GM12801 (cell line): ENCODE results near the gene IRAK2.

Experiments used
- CTCF ChIP-seq: IDR thresholded peaks from one replicate; pipeline ENCODE4 v1.5.1; 2011; ENCODE audit warnings: control low read depth; ENCODE audit not compliant: insufficient read length; ENCODE audit errors: extremely low read depth

Gene IRAK2

GRCh38 chr3:10248984-10249748, 84.4 kb downstream of the IRAK2 start:
- no peak for TF ChIP-seq CTCF

GRCh38 chr3:10249833-10250232, 85.1 kb downstream of the IRAK2 start:
- TF ChIP-seq CTCF = no peak

- no peak for TF ChIP-seq CTCF
These were observed 86.3 kb downstream of the IRAK2 start for GRCh38 chr3:10251006-10251405.

- TF ChIP-seq CTCF = no peak
These were observed 89.0 kb downstream of the IRAK2 start for GRCh38 chr3:10253731-10254130.

- TF ChIP-seq CTCF = no peak
These were observed 91.1 kb downstream of the IRAK2 start for GRCh38 chr3:10255835-10256234.

- TF ChIP-seq CTCF = no peak
These were observed 94.3 kb downstream of the IRAK2 start for GRCh38 chr3:10259036-10259435.

GRCh38 chr3:10259798-10260197, 95.1 kb downstream of the IRAK2 start:
- no peak for TF ChIP-seq CTCF
